Upper lobe of left lung (tissue), 4 donors: Measurements from ENCODE around the gene GPR153.

Experiments used
- EP300 ChIP-seq, 4 donors: sonication (generic); formaldehyde crosslinking; IDR thresholded peaks; one replicate each; pipeline ENCODE4 v1.5.1; 2017; ENCODE audit warnings: antibody characterized with exemption in 4 of 4, control low read depth in 2 of 4
- POLR2A ChIP-seq, 4 donors: fragments of 450-650 bp; IDR thresholded peaks; one replicate each; pipeline ENCODE4 v1.5.1; 2016 to 2017; ENCODE audit warnings: antibody characterized with exemption in 4 of 4, mild to moderate bottlenecking in 2 of 4
- POLR2AphosphoS5 ChIP-seq, 2 donors: sonication (generic); formaldehyde crosslinking; IDR thresholded peaks; one replicate each; pipeline ENCODE4 v1.5.1; 2017; ENCODE audit warnings: antibody characterized with exemption in 2 of 2
- TF ChIP-seq, protein P1 (sequence below), 6 experiments: fragments of 450-650 bp in 4 of 6; fragments of 200-600 bp in 2 of 6; sonication (generic) in 2 of 6; IDR thresholded peaks; one replicate each; pipeline ENCODE4 v1.5.1; 2016 to 2019; ENCODE audit warnings: antibody characterized with exemption in 6 of 6

DNA sequence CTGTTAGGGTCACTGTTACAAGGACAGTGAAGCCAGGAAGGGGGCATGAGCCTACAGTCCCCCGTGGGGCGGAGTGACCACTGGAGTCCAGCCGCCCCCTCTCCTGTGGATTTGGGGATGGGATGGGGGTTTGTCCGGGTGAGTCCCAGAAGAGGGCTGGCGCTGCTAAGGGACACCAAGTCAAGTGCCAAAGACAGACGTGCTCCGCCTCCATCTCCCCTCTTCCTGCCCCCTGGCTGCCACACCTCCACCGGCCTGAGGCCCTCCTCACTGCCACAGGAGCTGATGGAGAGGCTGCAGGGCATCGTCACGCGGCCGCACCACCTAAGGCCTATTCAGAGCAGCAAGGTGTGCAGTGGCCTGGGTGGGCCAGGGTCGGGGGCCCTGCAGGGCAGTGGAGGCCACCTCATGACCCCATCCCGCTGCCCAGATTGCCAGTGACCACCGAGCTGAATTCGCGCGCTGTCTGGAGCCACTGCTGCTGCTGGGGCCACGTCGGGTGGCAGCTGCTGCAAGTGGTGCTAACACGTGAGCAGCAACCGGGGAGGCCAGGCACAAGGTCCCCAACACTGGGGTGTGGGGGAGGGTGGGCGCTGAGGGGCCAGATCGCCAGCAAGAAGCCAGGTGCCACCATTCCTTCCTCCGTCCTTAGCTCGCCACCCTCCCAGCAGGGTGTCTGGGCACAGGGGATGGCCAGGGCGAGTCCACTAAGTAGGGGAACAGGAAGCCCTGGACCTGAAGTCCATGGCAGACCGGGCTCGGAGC is 50.1 kb downstream of the GPR153 start:
- TF ChIP-seq, protein P1, sequence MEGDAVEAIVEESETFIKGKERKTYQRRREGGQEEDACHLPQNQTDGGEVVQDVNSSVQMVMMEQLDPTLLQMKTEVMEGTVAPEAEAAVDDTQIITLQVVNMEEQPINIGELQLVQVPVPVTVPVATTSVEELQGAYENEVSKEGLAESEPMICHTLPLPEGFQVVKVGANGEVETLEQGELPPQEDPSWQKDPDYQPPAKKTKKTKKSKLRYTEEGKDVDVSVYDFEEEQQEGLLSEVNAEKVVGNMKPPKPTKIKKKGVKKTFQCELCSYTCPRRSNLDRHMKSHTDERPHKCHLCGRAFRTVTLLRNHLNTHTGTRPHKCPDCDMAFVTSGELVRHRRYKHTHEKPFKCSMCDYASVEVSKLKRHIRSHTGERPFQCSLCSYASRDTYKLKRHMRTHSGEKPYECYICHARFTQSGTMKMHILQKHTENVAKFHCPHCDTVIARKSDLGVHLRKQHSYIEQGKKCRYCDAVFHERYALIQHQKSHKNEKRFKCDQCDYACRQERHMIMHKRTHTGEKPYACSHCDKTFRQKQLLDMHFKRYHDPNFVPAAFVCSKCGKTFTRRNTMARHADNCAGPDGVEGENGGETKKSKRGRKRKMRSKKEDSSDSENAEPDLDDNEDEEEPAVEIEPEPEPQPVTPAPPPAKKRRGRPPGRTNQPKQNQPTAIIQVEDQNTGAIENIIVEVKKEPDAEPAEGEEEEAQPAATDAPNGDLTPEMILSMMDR (IDR thresholded peaks at IDR 0.05): no peak
- TF ChIP-seq POLR2A (IDR thresholded peaks at IDR 0.05) (no peak), POLR2AphosphoS5 (IDR thresholded peaks at IDR 0.05) (no peak), EP300 (IDR thresholded peaks at IDR 0.05) (no peak)
